GM12873 (cell line): Measurements from ENCODE around the gene ZNF286A.
"Not testable (repeated sequence)": the region's sequence is repeated elsewhere in the genome, so short reads cannot be mapped to it uniquely, and the experiment has no call there.

Experiments
- CTCF ChIP-seq: IDR thresholded peaks from 2 replicates; pipeline ENCODE4 v1.5.1; 2012; ENCODE audit warnings: low read depth, mild to moderate bottlenecking, moderate library complexity, low read length, control low read depth; ENCODE audit not compliant: insufficient read depth; ENCODE audit errors: missing control alignments

ZNF286A gene

GRCh38 chr17:15699413-15699924, at the start of gene ZNF286A:
Gene ZNF286A, plus strand, starts transcription at chr17:15699752. Its CDS starts 578 bp downstream, at chr17:15700330.
- not testable (repeated sequence) for TF ChIP-seq CTCF

GRCh38 chr17:15649861-15650421, 49.6 kb upstream of the ZNF286A start:
- TF ChIP-seq CTCF, result no peak

- no peak for TF ChIP-seq CTCF
Measured at GRCh38 chr17:15650741-15651582, 48.6 kb upstream of the ZNF286A start.

GRCh38 chr17:15651583-15652110, 47.9 kb upstream of the ZNF286A start:
- TF ChIP-seq CTCF, result no peak

- no peak for TF ChIP-seq CTCF
Measured at GRCh38 chr17:15652960-15653359, 46.6 kb upstream of the ZNF286A start.

- no peak for TF ChIP-seq CTCF
Measured at GRCh38 chr17:15654886-15655561, 44.5 kb upstream of the ZNF286A start.

- no peak for TF ChIP-seq CTCF
Measured at GRCh38 chr17:15657868-15658267, 41.7 kb upstream of the ZNF286A start.
